Hepatocyte (in vitro differentiated cells): ENCODE measurements around the gene LMOD1.

Experiments
- EZH2phosphoT487 ChIP-seq: fragments of 200-600 bp; sonication (generic); IDR thresholded peaks from one replicate; pipeline ENCODE4 v1.6.1; 2018; ENCODE audit warnings: antibody characterized with exemption, mild to moderate bottlenecking, low read depth, moderate library complexity; ENCODE audit not compliant: unreplicated experiment, severe bottlenecking
- TF ChIP-seq, protein P1 (sequence below): fragments of 200-600 bp; sonication (generic); IDR thresholded peaks from 2 replicates; pipeline ENCODE4 v1.5.1; 2016; ENCODE audit warnings: antibody characterized with exemption, mild to moderate bottlenecking; ENCODE audit not compliant: poor library complexity

DNA sequence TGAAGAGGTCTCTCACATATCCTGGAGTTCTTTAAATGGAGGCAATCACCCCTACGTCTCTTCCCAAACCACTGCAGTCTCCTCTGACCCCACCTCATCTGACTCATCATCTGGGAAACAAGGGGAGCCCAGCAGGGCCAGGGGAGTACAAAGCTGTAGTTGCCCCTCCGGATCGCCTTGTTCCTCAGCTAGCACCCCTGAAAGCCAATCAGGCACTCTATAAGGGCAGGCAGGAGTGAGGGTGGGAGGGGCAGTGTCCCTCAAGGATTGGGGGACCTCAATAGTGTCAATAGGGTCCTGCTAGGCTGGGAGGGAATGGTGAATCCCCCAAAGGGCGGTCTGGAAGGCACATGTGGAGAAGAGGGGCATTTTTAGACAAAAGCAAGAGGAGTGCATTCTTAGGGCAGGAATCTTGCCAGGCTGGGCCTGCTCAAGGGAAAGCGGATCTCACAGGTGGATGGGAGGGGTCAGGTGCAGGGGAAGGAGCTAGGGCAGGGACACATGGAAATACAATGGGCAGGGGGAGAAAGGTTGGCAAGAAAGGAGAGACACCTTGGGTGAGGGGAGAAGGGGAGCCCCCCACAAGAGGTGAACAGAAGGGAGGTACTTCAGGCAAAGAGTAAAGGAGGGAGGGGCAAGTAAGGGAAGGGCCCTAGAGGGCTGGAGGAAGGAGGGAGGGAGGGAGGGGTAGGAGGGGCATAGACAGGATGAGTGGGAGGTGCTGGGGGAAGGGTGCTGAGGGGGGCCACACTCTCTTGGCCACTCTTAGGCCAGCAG is 51.8 kb downstream of the LMOD1 start:
- TF ChIP-seq, protein P1, sequence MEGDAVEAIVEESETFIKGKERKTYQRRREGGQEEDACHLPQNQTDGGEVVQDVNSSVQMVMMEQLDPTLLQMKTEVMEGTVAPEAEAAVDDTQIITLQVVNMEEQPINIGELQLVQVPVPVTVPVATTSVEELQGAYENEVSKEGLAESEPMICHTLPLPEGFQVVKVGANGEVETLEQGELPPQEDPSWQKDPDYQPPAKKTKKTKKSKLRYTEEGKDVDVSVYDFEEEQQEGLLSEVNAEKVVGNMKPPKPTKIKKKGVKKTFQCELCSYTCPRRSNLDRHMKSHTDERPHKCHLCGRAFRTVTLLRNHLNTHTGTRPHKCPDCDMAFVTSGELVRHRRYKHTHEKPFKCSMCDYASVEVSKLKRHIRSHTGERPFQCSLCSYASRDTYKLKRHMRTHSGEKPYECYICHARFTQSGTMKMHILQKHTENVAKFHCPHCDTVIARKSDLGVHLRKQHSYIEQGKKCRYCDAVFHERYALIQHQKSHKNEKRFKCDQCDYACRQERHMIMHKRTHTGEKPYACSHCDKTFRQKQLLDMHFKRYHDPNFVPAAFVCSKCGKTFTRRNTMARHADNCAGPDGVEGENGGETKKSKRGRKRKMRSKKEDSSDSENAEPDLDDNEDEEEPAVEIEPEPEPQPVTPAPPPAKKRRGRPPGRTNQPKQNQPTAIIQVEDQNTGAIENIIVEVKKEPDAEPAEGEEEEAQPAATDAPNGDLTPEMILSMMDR: no peak
- no peak for TF ChIP-seq EZH2phosphoT487
